H1 (cell line): ENCODE results near the gene CCDC83. TPM values are rescaled to one million over a fixed set of nuclear protein-coding genes. Genes with fewer than 3 reads are reported as not detected.

Source experiments
- CTCF ChIA-PET: fragments of 300-600 bp; sonication (Branson Sonifier 250); formaldehyde crosslinking; loops from one replicate; lab custom pipeline; 2021; ENCODE audit not compliant: partially characterized antibody; lab: Charles Lee
- POLR2A ChIA-PET: fragments of 300-600 bp; sonication (Branson Sonifier 250); formaldehyde crosslinking; loops from one replicate; lab custom pipeline; 2021; ENCODE audit warnings: inconsistent platforms; ENCODE audit not compliant: partially characterized antibody; lab: Charles Lee
- DNase-seq, 2 experiments: peaks; one replicate each; pipeline versions ENCODE4 v3.0.0 to v3.0.0-alpha.2; 2010 to 2022; ENCODE audit warnings: low spot score in 2 of 2, low read depth in 1 of 2, mixed read lengths in 1 of 2
- FAIRE-seq: peaks from 2 replicates; lab custom pipeline; 2011; peaks lifted over from hg19 to GRCh38; lab: Jason Lieb, UNC
- H2AFZ ChIP-seq: 2 replicates; pipeline ENCODE4 v1.8.1; 2012; ENCODE audit warnings: low read length, inconsistent platforms
- H2AK5ac ChIP-seq: 2 replicates; pipeline ENCODE4 v1.6.1; 2013; ENCODE audit warnings: low read depth, low read length
- H2BK120ac ChIP-seq: replicated peaks from 2 replicates; pipeline ENCODE3; 2013; ENCODE audit warnings: low read depth, low read length, inconsistent platforms
- H2BK12ac ChIP-seq: 2 replicates; pipeline ENCODE4 v1.6.1; 2013; ENCODE audit warnings: low read depth, low read length
- H2BK15ac ChIP-seq: 2 replicates; pipeline ENCODE4 v1.6.1; 2013; ENCODE audit warnings: low read length
- H2BK20ac ChIP-seq: 2 replicates; pipeline ENCODE4 v1.6.1; 2013; ENCODE audit warnings: low read length
- H2BK5ac ChIP-seq: 2 replicates; pipeline ENCODE4 v1.6.1; 2013; ENCODE audit warnings: low read depth, low read length
- H3K14ac ChIP-seq: 2 replicates; pipeline ENCODE4 v1.6.1; 2013; ENCODE audit warnings: inconsistent platforms; ENCODE audit not compliant: insufficient read length
- H3K18ac ChIP-seq: 2 replicates; pipeline ENCODE4 v1.6.1; 2013; ENCODE audit warnings: low read length; ENCODE audit errors: extremely low read depth
- H3K23ac ChIP-seq: 2 replicates; pipeline ENCODE4 v1.6.1; 2013; ENCODE audit warnings: inconsistent platforms; ENCODE audit not compliant: insufficient read length
- H3K23me2 ChIP-seq: 2 replicates; pipeline ENCODE4 v1.6.1; 2013; ENCODE audit warnings: low read depth, low read length
- H3K27ac ChIP-seq: 2 replicates; pipeline ENCODE4 v1.6.1; 2011; ENCODE audit warnings: low read depth, low read length, inconsistent platforms
- H3K27me3 ChIP-seq, 4 experiments: replicated peaks in 1 of 4; 1 replicate in 1 of 4; 2 replicates in 3 of 4; pipeline versions ENCODE4 v1.6.1 to v1.8.1; 2011 to 2013; ENCODE audit warnings: low read length in 3 of 4, mild to moderate bottlenecking in 3 of 4, inconsistent platforms in 2 of 4, mixed read lengths in 2 of 4, moderate library complexity in 1 of 4; ENCODE audit not compliant: control insufficient read depth in 3 of 4, insufficient read depth in 3 of 4; ENCODE audit errors: extremely low read depth in 1 of 4
- H3K36me3 ChIP-seq, 4 experiments: 2 replicates each; pipeline versions ENCODE4 v1.6.1 to v1.8.1; 2011 to 2013; ENCODE audit warnings: mild to moderate bottlenecking in 4 of 4, low read length in 3 of 4, moderate library complexity in 2 of 4, control low read depth in 1 of 4, inconsistent platforms in 1 of 4; ENCODE audit not compliant: insufficient read depth in 4 of 4, control insufficient read depth in 2 of 4
- H3K4ac ChIP-seq: replicated peaks from 2 replicates; pipeline ENCODE3; 2013; ENCODE audit warnings: low read length, low read depth, mixed read lengths, inconsistent platforms; ENCODE audit not compliant: insufficient read length
- H3K4me1 ChIP-seq, 4 experiments: replicated peaks in 1 of 4; 1 replicate in 1 of 4; 2 replicates in 3 of 4; pipeline versions ENCODE4 v1.6.1 to v1.8.1; 2011 to 2013; ENCODE audit warnings: low read length in 3 of 4, inconsistent platforms in 2 of 4, mixed read lengths in 1 of 4; ENCODE audit not compliant: insufficient read depth in 4 of 4, control insufficient read depth in 3 of 4
- H3K4me2 ChIP-seq, 2 experiments: 2 replicates each; pipeline versions ENCODE4 v1.6.1 to v1.8.1; 2011 to 2013; ENCODE audit warnings: low read depth in 2 of 2, low read length in 2 of 2, control low read depth in 1 of 2, inconsistent platforms in 1 of 2, mild to moderate bottlenecking in 1 of 2; ENCODE audit not compliant: insufficient read depth in 1 of 2
- H3K4me3 ChIP-seq, 4 experiments: fragments of 200-600, 300-600 bp in 1 of 4; sonication (generic), shearing (Covaris generic), sonication (Bioruptor Twin) in 1 of 4; 2 replicates each; pipeline versions ENCODE4 v1.5.1 to v1.8.1; 2011 to 2016; ENCODE audit warnings: low read length in 4 of 4, low read depth in 3 of 4, control low read depth in 2 of 4, inconsistent platforms in 2 of 4, mild to moderate bottlenecking in 2 of 4, mixed read lengths in 1 of 4, moderate library complexity in 1 of 4; ENCODE audit not compliant: insufficient read depth in 2 of 4; ENCODE audit errors: extremely low read depth in 1 of 4
- H3K56ac ChIP-seq: replicated peaks from 2 replicates; pipeline ENCODE3; 2013; ENCODE audit warnings: low read depth, mild to moderate bottlenecking, mixed read lengths, low read length, inconsistent platforms; ENCODE audit not compliant: insufficient read length
- H3K79me1 ChIP-seq: 2 replicates; pipeline ENCODE4 v1.6.1; 2013; ENCODE audit warnings: low read depth, low read length, control low read depth
- H3K79me2 ChIP-seq, 2 experiments: 2 replicates each; pipeline versions ENCODE4 v1.6.1 to v1.8.1; 2012 to 2013; ENCODE audit warnings: low read length in 2 of 2, mild to moderate bottlenecking in 2 of 2, inconsistent platforms in 1 of 2; ENCODE audit not compliant: insufficient read depth in 2 of 2, control insufficient read depth in 1 of 2
- H3K9ac ChIP-seq, 4 experiments: replicated peaks in 1 of 4; 1 replicate in 1 of 4; 2 replicates in 3 of 4; pipeline versions ENCODE4 v1.6.1 to v1.8.1; 2011 to 2013; ENCODE audit warnings: low read depth in 3 of 4, low read length in 3 of 4, control low read depth in 2 of 4, mild to moderate bottlenecking in 2 of 4, moderate library complexity in 2 of 4, inconsistent platforms in 1 of 4; ENCODE audit errors: extremely low read depth in 1 of 4
- H3K9me3 ChIP-seq, 2 experiments: 2 replicates each; pipeline versions ENCODE4 v1.6.1 to v1.8.1; 2012 to 2013; ENCODE audit warnings: mild to moderate bottlenecking in 2 of 2, moderate library complexity in 2 of 2, control low read depth in 1 of 2, inconsistent platforms in 1 of 2, low read depth in 1 of 2, low read length in 1 of 2, mixed read lengths in 1 of 2; ENCODE audit not compliant: insufficient read depth in 2 of 2
- H4K20me1 ChIP-seq, 2 experiments: replicated peaks in 1 of 2; 2 replicates each; pipeline versions ENCODE3 to v1.8.1; 2011 to 2013; ENCODE audit warnings: inconsistent platforms in 2 of 2, low read length in 2 of 2, mild to moderate bottlenecking in 1 of 2; ENCODE audit not compliant: insufficient read depth in 2 of 2, control insufficient read depth in 1 of 2
- H4K5ac ChIP-seq: 2 replicates; pipeline ENCODE4 v1.6.1; 2013; ENCODE audit warnings: low read length, low read depth, mixed read lengths, inconsistent platforms; ENCODE audit not compliant: insufficient read length
- H4K8ac ChIP-seq: 2 replicates; pipeline ENCODE4 v1.8.0; 2013; ENCODE audit warnings: mild to moderate bottlenecking, moderate library complexity, low read length, inconsistent platforms; ENCODE audit not compliant: insufficient read depth; ENCODE audit errors: extremely low read depth
- H4K91ac ChIP-seq: replicated peaks from 2 replicates; pipeline ENCODE3; 2013; ENCODE audit warnings: low read length, mixed read lengths, inconsistent platforms; ENCODE audit not compliant: insufficient read length
- ASH2L ChIP-seq: fragments of 200-600, 300-600 bp; sonication (generic); IDR thresholded peaks from one replicate; pipeline ENCODE4 v1.7.1; 2017; ENCODE audit warnings: low read length
- BACH1 ChIP-seq: IDR thresholded peaks from 2 replicates; pipeline ENCODE4 v1.6.1; 2012; ENCODE audit warnings: low read length, improper control_type of control experiment
- FOSL1 ChIP-seq: IDR thresholded peaks from 2 replicates; pipeline ENCODE4 v1.6.1; 2011; ENCODE audit warnings: mild to moderate bottlenecking, low read depth, low read length, moderate library complexity; ENCODE audit not compliant: insufficient read depth
- JUN ChIP-seq: IDR thresholded peaks from 2 replicates; pipeline ENCODE4 v1.6.1; 2011; ENCODE audit warnings: low read depth, mild to moderate bottlenecking, improper control_type of control experiment, low read length
- KDM1A ChIP-seq: fragments of 200-600, 300-600 bp; sonication (generic); IDR thresholded peaks from 2 replicates; pipeline ENCODE4 v1.7.1; 2016; ENCODE audit warnings: mild to moderate bottlenecking, low read length, borderline replicate concordance
- POLR2A ChIP-seq, 2 experiments: IDR thresholded peaks; 1 replicate in 1 of 2; 2 replicates in 1 of 2; pipeline ENCODE4 v1.6.1; 2011; ENCODE audit warnings: low read depth in 2 of 2, low read length in 2 of 2, mild to moderate bottlenecking in 2 of 2; ENCODE audit errors: control extremely low read depth in 1 of 2
- RNF2 ChIP-seq: fragments of 200-900, 300-1000 bp; sonication (generic); IDR thresholded peaks from 2 replicates; pipeline ENCODE4 v1.7.1; 2016; ENCODE audit warnings: borderline replicate concordance, low read depth, mild to moderate bottlenecking, antibody characterized with exemption, low read length; ENCODE audit not compliant: poor library complexity, severe bottlenecking; ENCODE audit errors: missing control alignments
- SP2 ChIP-seq: IDR thresholded peaks from 2 replicates; pipeline ENCODE4 v1.6.1; 2012; ENCODE audit warnings: mild to moderate bottlenecking, low read length, inconsistent platforms
- SUZ12 ChIP-seq: fragments of 200-600 bp; sonication (generic); IDR thresholded peaks from 2 replicates; pipeline ENCODE4 v1.6.1; 2012; ENCODE audit warnings: mild to moderate bottlenecking, inconsistent platforms, low read length, moderate library complexity, mixed read lengths
- WGBS, 2 experiments: shearing (Covaris generic) in 1 of 2; methylation state at CpG; one replicate each; pipeline versions ENCODE4 v1.1.6 to v1.1.7; 2013 to 2015; ENCODE audit warnings: low lambda C conversion rate in 2 of 2, mixed read lengths in 2 of 2, inconsistent platforms in 1 of 2, low coverage in 1 of 2, missing lambda C conversion rate in 1 of 2; ENCODE audit not compliant: insufficient replicate concordance in 2 of 2, insufficient coverage in 1 of 2, insufficient read length in 1 of 2; ENCODE audit errors: extremely low coverage in 1 of 2, missing lambda C conversion rate in 1 of 2; 5-methylcytosine and 5-hydroxymethylcytosine counted together
- polyA plus RNA-seq, 7 experiments: library from polyadenylated mRNA; depleted of rRNA in 3 of 7; stranded (reverse) in 5 of 7; unstranded in 2 of 7; fragments of >200 nt in 5 of 7; fragments of 200-250 nt in 2 of 7; gene quantifications; 1 replicate in 5 of 7; 2 replicates in 1 of 7; 4 replicates in 1 of 7; pipeline versions ENCODE4 v1.2.1 to v1.2.3, GENCODE V29; 2011 to 2013; ENCODE audit warnings: missing spikeins in 2 of 7, mixed read lengths in 2 of 7
- total RNA-seq: library from RNA; stranded (reverse); fragmentation: NEBNext Ultra II Directional; extraction: Animal tissue kit (Norgen Biotek cat#: 25700); gene quantifications from 2 replicates; pipeline ENCODE4 v1.2.1, GENCODE V29; 2021
- TF ChIP-seq, protein P1 (sequence below): IDR thresholded peaks from 2 replicates; pipeline ENCODE4 v1.6.1; 2012; ENCODE audit warnings: low read length, inconsistent platforms

Gene CCDC83
- total and polyA plus RNA-seq, 2 of the 8 experiments (the other 6 are each of a cell fraction or from before 2014, with no cell fraction given), result not detected

GRCh38 chr11:85914425-85914824, 59.2 kb downstream of the CCDC83 start:
- Histone ChIP-seq H3K18ac (no peak overlapping the region), H2BK15ac (no peak overlapping the region), H3K36me3 (no peaks in the 10 kb centered on the region), H4K8ac (no peak overlapping the region), H3K14ac (no peak overlapping the region), H3K27me3 (no peaks in the 10 kb centered on the region), H4K5ac (no peak overlapping the region), H3K79me1 (no peaks in the 10 kb centered on the region), H3K27ac (no peak overlapping the region), H4K91ac (no peak overlapping the region), H3K4me1 (peaks cover 0 to 4% (median 3%) of the 10 kb centered on the region in 4 experiments; a peak in 2 of 7 replicates), H3K56ac (no peak overlapping the region), H3K23ac (no peak overlapping the region), H2BK120ac (no peak overlapping the region), H2BK5ac (no peak overlapping the region), H2AK5ac (no peak overlapping the region), H2BK12ac (no peak overlapping the region), H3K4ac (no peak overlapping the region), H3K9ac (no peak overlapping the region), H2BK20ac (no peak overlapping the region), H3K23me2 (no peaks in the 10 kb centered on the region), H3K9me3 (peaks cover 2 to 4% of the 10 kb centered on the region in 2 experiments; a peak in 2 of 4 replicates), H3K79me2 (no peaks in the 10 kb centered on the region), H3K4me2 (no peak overlapping the region), H3K4me3 (no peak overlapping the region), H2AFZ (no peak overlapping the region), H4K20me1 (no peaks in the 10 kb centered on the region)
- FAIRE-seq (no peak), DNase-seq (no peak)
- CTCF ChIA-PET, result no interaction called here
- POLR2A ChIA-PET, result no interaction called here
- TF ChIP-seq RNF2, result no peak
- no peak for TF ChIP-seq BACH1
- TF ChIP-seq, protein P1, sequence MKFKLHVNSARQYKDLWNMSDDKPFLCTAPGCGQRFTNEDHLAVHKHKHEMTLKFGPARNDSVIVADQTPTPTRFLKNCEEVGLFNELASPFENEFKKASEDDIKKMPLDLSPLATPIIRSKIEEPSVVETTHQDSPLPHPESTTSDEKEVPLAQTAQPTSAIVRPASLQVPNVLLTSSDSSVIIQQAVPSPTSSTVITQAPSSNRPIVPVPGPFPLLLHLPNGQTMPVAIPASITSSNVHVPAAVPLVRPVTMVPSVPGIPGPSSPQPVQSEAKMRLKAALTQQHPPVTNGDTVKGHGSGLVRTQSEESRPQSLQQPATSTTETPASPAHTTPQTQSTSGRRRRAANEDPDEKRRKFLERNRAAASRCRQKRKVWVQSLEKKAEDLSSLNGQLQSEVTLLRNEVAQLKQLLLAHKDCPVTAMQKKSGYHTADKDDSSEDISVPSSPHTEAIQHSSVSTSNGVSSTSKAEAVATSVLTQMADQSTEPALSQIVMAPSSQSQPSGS, result no peak
- no peak for TF ChIP-seq ASH2L
- no peak for TF ChIP-seq SP2
- no peak for TF ChIP-seq POLR2A (IDR thresholded peaks at IDR 0.05; ENCODE audit: control extremely low read depth in 1 of 2, low read depth in 2 of 2, low read length in 2 of 2)
- no peak for TF ChIP-seq KDM1A
- TF ChIP-seq JUN, result no peak
- TF ChIP-seq SUZ12, result no peak
- no peak for TF ChIP-seq FOSL1
- WGBS, 2 experiments, result 97% methylated on average over 6 of the region's 6 CpGs; no CpG with 5 or more reads in 1 of the 2 experiments
